GM10266 (cell line): Measurements from ENCODE around the gene ARHGAP29.

ENCODE experiments used
- DNase-seq: peaks from one replicate; pipeline ENCODE4 v3.0.0; 2012; ENCODE audit errors: extremely low spot score
- CTCF ChIP-seq: IDR thresholded peaks from 2 replicates; pipeline ENCODE4 v1.5.1; 2012; ENCODE audit warnings: mild to moderate bottlenecking, low read depth; ENCODE audit not compliant: control insufficient read depth, insufficient read depth; ENCODE audit errors: missing control alignments

Gene ARHGAP29

GRCh38 chr1:94281361-94282142 lies 44.2 kb upstream of the ARHGAP29 start:
- no peak for TF ChIP-seq CTCF
- DNase-seq, result no peak

GRCh38 chr1:94280541-94280940 lies 43.2 kb upstream of the ARHGAP29 start:
- no peak for TF ChIP-seq CTCF
- DNase-seq, result no peak

- no peak for DNase-seq
- TF ChIP-seq CTCF, result no peak
These were observed 42.1 kb upstream of the ARHGAP29 start for GRCh38 chr1:94279462-94279861.

GRCh38 chr1:94279038-94279437 lies 41.7 kb upstream of the ARHGAP29 start:
- TF ChIP-seq CTCF, result no peak
- DNase-seq, result no peak

GRCh38 chr1:94276988-94277434 lies 39.6 kb upstream of the ARHGAP29 start:
- no peak for DNase-seq
- no peak for TF ChIP-seq CTCF

GRCh38 chr1:94275083-94275482 lies 37.7 kb upstream of the ARHGAP29 start:
- no peak for DNase-seq
- TF ChIP-seq CTCF, result no peak

GRCh38 chr1:94274561-94274960 lies 37.2 kb upstream of the ARHGAP29 start:
- no peak for TF ChIP-seq CTCF
- no peak for DNase-seq
